Upper lobe of right lung (tissue), 1 donor: ENCODE results near the gene GCSH. TPM values are rescaled to one million over a fixed set of nuclear protein-coding genes. Genes with fewer than 3 reads are reported as not detected.

ENCODE experiments used
- ATAC-seq: fragments of 200-7000 bp; cut with Tn5 transposase; one replicate; pipeline ENCODE4 v1.9.1; 2020; ENCODE audit warnings: mild to moderate bottlenecking, moderate library complexity
- DNase-seq: peaks from one replicate; pipeline ENCODE4 v3.0.0-alpha.2; 2020
- H3K27ac ChIP-seq: fragments of 200-600 bp; one replicate; pipeline ENCODE4 v1.8.0; 2022
- H3K27me3 ChIP-seq: fragments of 200-600 bp; one replicate; pipeline ENCODE4 v1.8.0; 2022; ENCODE audit warnings: mild to moderate bottlenecking
- H3K36me3 ChIP-seq: fragments of 200-600 bp; one replicate; pipeline ENCODE4 v1.8.0; 2022
- H3K4me1 ChIP-seq: fragments of 200-600 bp; one replicate; pipeline ENCODE4 v1.8.0; 2022
- H3K4me3 ChIP-seq: fragments of 200-600 bp; one replicate; pipeline ENCODE4 v1.8.0; 2022; ENCODE audit warnings: mild to moderate bottlenecking
- H3K9me3 ChIP-seq: fragments of 200-600 bp; one replicate; pipeline ENCODE4 v1.8.0; 2022
- CTCF ChIP-seq: fragments of 200-600 bp; IDR thresholded peaks from one replicate; pipeline ENCODE4 v1.8.0; 2022; ENCODE audit warnings: antibody characterized with exemption
- intact Hi-C: fragments of 100-400 bp; cut with DNase I; formaldehyde crosslinking; loops from one replicate; pipeline ENCODE4 v1.11.0; 2022
- total RNA-seq: library from RNA; stranded (reverse); fragmentation: NEBNext Ultra II Directional; extraction: Animal tissue kit (Norgen Biotek cat#: 25700); gene quantifications from one replicate; pipeline ENCODE4 v1.2.1, GENCODE V29; 2021
- donor health status: DM: no; HTN: yes; CAD: no; lungs with severe emphysema.

Gene GCSH
- total RNA-seq, 1 donor from 2014 or later = 17.0 TPM

GRCh38 chr16:81036751-81037350 lies 59.3 kb downstream of the GCSH start:
- Histone ChIP-seq H3K9me3 (no peaks in the 10 kb centered on the region), H3K27ac (no peak overlapping the region), H3K36me3 (peaks cover 6% of the 10 kb centered on the region), H3K27me3 (no peaks in the 10 kb centered on the region), H3K4me1 (peaks cover 19% of the 10 kb centered on the region), H3K4me3 (peak overlapping the region; percentile 73)
- TF ChIP-seq CTCF = no peak
- DNase-seq = no peak
- intact Hi-C loops = loop anchor here (10.0 kb wide), 1 partner anchor 698 kb away; no protein-coding TSS in a partner anchor
- ATAC-seq = no peak

GRCh38 chr16:81035975-81036750 lies 60.0 kb downstream of the GCSH start:
- H3K27me3 ChIP-seq = no peaks in the 10 kb centered on the region
- H3K4me3 ChIP-seq = peak overlapping the region; percentile 73
- peak overlapping the region; percentile 60 for H3K27ac ChIP-seq
- ATAC-seq (peak; percentile 63), DNase-seq (peak; percentile 77)
- intact Hi-C loops = loop anchor here (10.0 kb wide), 1 partner anchor 699 kb away; no protein-coding TSS in a partner anchor
- H3K9me3 ChIP-seq = no peaks in the 10 kb centered on the region
- peaks cover 19% of the 10 kb centered on the region for H3K4me1 ChIP-seq
- H3K36me3 ChIP-seq = no peaks in the 10 kb centered on the region
- TF ChIP-seq CTCF = no peak

GRCh38 chr16:81035398-81035974 lies 60.7 kb downstream of the GCSH start, which contains the start of gene ATMIN:
Gene ATMIN, plus strand, starts transcription at chr16:81035842. Its CDS starts 29 bp downstream, at chr16:81035871.
- Histone ChIP-seq H3K4me3 (peak within 1 kb of the TSS; percentile 73), H3K27ac (peak within 1 kb of the TSS; percentile 60), H3K4me1 (peaks cover 19% of the 10 kb centered on the region), H3K9me3 (no peaks in the 10 kb centered on the region), H3K36me3 (no peaks in the 10 kb centered on the region), H3K27me3 (no peaks in the 10 kb centered on the region)
- ATAC-seq (peak; percentile 100), DNase-seq (peak; percentile 93)
- intact Hi-C loops = loop anchor here (10.0 kb wide), 1 partner anchor 699 kb away; no protein-coding TSS in a partner anchor
- TF ChIP-seq CTCF = peak; percentile 93

Other genes with a start within 250 kb of the GCSH start
- 43.3 TPM for gene CMC2, start 89.5 kb downstream of the GCSH start, total RNA-seq
- 8.4 TPM for gene CENPN, start 89.2 kb downstream of the GCSH start, total RNA-seq
- gene ATMIN, start 60.6 kb downstream of the GCSH start, total RNA-seq = 33.5 TPM
- gene C16orf46, start 19.2 kb downstream of the GCSH start, total RNA-seq = 1.5 TPM
- 0.75 TPM for gene BCO1, start 142.3 kb upstream of the GCSH start, total RNA-seq
- 7.3 TPM for gene GAN, start 218.6 kb upstream of the GCSH start, total RNA-seq